Adipose tissue (tissue), 3 donors: ENCODE results near the gene TEX14. TPM values are rescaled to one million over a fixed set of nuclear protein-coding genes. Genes with fewer than 3 reads are reported as not detected.
"Not testable (repeated sequence)": the region's sequence is repeated elsewhere in the genome, so short reads cannot be mapped to it uniquely, and the experiment has no call there.

ENCODE experiments used
- H3K27ac ChIP-seq: one replicate; pipeline ENCODE4 v1.5.1; 2013; ENCODE audit warnings: low read depth, low read length
- WGBS, 3 donors: extraction: QIAGEN DNeasy Blood & Tissue Kit; methylation state at CpG; one replicate each; pipeline ENCODE4 v1.1.7; 2013; 5-methylcytosine and 5-hydroxymethylcytosine counted together
- polyA plus RNA-seq, 3 donors: library from polyadenylated mRNA; stranded (reverse); fragments of 200-250 nt; gene quantifications; one replicate each; pipeline ENCODE4 v1.2.3, GENCODE V29; 2013
- donor health status: healthy with polysubstance abuse.
- donor health status: Bipolar disorder and iron deficiency.
- donor health status: healthy.

Gene TEX14
- polyA plus RNA-seq, 3 donors = 0.05 to 0.28 TPM; not detected in 1

- H3K27ac ChIP-seq = no peak overlapping the region
- 89 to 94% (median 93%) methylated on average over 8 of the region's 8 CpGs for WGBS, 3 donors
Observed at GRCh38 chr17:58694302-58694701, 2.5 kb upstream of the TEX14 start.

DNA sequence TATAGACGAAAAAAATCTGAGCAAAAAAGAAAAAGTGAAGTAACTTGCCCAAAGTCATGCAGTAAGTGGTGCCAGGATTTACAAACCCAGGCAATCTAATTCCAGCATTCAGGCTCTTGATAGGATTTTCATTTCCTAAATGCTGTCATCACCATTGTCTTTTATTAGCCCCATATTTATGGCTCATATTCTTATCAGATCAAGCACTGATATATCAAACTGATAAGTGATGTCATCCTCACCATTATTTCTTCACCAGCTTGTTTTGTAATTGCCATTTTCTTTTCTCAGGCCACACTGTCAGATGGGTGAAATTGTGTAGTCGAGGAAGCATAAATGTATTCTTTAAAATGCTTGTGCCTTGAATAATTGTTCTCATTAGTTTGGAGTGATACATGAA lies 1.9 kb upstream of the TEX14 start:
- WGBS, 3 donors = 69 to 82% (median 70%) methylated on average over 2 of the region's 2 CpGs
- no peak overlapping the region for H3K27ac ChIP-seq

GRCh38 chr17:58693208-58693607 lies 1.4 kb upstream of the TEX14 start:
- H3K27ac ChIP-seq = no peak overlapping the region
- 65 to 71% (median 66%) methylated on average over 8 of the region's 8 CpGs for WGBS, 3 donors

GRCh38 chr17:58692239-58693055 lies 602 bp upstream of the TEX14 start, which contains the start of gene RAD51C:
Gene RAD51C, plus strand, starts transcription at chr17:58692602. Its CDS starts 42 bp downstream, at chr17:58692644.
- no peak within 1 kb of the TSS for H3K27ac ChIP-seq
- 11 to 13% (median 12%) methylated on average over 50 of the region's 50 CpGs for WGBS, 3 donors

- WGBS, 3 donors = 93 to 95% (median 93%) methylated on average over 7 of the region's 7 CpGs
- H3K27ac ChIP-seq = not testable (repeated sequence)
Observed at GRCh38 chr17:58690033-58690432, 1.8 kb downstream of the TEX14 start.

GRCh38 chr17:58688521-58688920 lies 3.3 kb downstream of the TEX14 start:
- 85 to 93% (median 88%) methylated on average over 2 of the region's 2 CpGs for WGBS, 3 donors
- no peak overlapping the region for H3K27ac ChIP-seq

GRCh38 chr17:58686980-58687379 lies 4.9 kb downstream of the TEX14 start:
- 49 to 74% (median 67%) methylated on average over 4 of the region's 4 CpGs for WGBS, 3 donors

GRCh38 chr17:58684462-58684861 lies 7.4 kb downstream of the TEX14 start:
- H3K27ac ChIP-seq = not testable (repeated sequence)
- WGBS, 3 donors = 90 to 93% (median 92%) methylated on average over 6 of the region's 6 CpGs

More at GRCh38 chr17:58686980-58687379, 4.9 kb downstream of the TEX14 start:
- H3K27ac ChIP-seq = no peak overlapping the region

DNA sequence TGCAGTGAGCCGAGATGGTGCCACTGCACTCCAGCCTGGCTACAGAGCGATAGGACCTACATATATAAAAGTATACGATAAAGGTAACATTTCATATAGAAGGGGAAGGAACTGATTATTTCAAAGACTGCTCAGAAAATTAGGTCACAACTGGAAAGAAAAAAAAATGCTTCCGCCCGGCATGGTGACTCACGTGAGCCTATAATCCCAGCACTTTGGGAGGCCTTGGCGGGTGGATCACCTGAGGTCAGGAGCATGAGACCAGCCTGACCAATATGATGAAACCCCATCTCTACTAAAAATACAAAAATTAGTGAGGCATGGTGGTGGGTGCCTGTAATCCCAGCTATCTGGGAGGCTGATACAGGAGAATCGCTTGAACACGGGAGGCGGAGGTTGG lies 7.8 kb downstream of the TEX14 start:
- no peak overlapping the region for H3K27ac ChIP-seq
- WGBS, 3 donors = 78 to 90% (median 89%) methylated on average over 10 of the region's 10 CpGs

DNA sequence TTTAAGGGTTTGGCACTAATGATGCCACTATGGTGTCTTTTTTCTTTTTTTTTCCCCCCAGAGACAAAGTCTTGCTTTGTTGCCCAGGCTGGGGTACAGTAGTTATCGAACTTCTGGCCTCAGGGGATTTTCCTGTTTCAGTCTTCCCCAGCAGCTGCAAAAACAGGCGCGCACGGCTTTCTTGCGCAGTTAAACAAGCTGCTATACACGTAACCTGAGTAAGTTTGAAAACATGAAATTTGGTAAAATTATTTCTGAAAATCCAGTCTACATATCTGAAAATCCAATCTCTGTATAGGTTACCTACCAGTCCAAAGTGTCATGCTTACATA lies 11.8 kb downstream of the TEX14 start:
- 75 to 90% (median 88%) methylated on average over 6 of the region's 6 CpGs for WGBS, 3 donors

GRCh38 chr17:58679263-58680037 lies 12.4 kb downstream of the TEX14 start:
- 49 to 54% (median 51%) methylated on average over 12 of the region's 12 CpGs for WGBS, 3 donors
- no peak overlapping the region for H3K27ac ChIP-seq

More for the DNA sequence above, 11.8 kb downstream of the TEX14 start:
- H3K27ac ChIP-seq = no peak overlapping the region

DNA sequence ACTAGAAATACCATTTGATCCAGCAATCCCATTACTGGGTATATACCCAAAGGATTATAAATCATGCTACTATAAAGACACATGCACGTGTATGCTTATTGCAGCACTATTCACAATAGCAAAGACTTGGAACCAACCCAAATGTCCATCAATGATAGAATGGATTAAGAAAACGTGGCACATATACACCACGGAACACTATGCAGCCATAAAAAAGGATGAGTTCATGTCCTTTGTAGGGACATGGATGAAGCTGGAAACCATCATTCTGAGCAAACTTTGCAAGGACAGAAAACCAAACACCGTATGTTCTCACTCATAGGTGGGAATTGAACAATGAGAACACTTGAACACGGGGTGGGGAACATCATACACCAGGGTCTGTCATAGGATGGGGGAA lies 13.6 kb downstream of the TEX14 start:
- not testable (repeated sequence) for H3K27ac ChIP-seq
- WGBS, 3 donors = 86 to 93% (median 89%) methylated on average over 5 of the region's 5 CpGs

GRCh38 chr17:58677194-58677880 lies 14.5 kb downstream of the TEX14 start:
- WGBS, 3 donors = 60 to 81% (median 62%) methylated on average over 4 of the region's 4 CpGs
- no peak overlapping the region for H3K27ac ChIP-seq

DNA sequence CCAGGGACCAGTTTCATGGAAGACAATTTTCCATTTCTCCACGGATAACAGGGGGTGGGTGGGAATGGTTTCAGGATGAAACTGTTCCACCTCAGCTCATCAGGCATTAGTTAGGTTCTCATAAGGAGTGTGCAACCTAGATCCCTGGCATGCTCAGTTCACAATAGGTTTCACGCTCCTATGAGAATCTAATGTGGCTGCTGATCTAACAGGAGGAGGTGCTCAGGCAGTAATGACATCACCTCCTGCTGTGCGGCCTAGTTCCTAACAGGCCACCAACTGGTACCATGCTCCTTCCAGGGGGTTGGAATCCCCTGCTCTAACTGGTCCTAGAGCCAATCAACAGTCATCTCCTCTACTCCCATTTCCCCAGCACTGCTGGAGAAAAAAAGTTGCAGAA lies 19.9 kb downstream of the TEX14 start:
- H3K27ac ChIP-seq = no peak overlapping the region
- WGBS, 3 donors = 84 to 89% (median 87%) methylated on average over 3 of the region's 3 CpGs

DNA sequence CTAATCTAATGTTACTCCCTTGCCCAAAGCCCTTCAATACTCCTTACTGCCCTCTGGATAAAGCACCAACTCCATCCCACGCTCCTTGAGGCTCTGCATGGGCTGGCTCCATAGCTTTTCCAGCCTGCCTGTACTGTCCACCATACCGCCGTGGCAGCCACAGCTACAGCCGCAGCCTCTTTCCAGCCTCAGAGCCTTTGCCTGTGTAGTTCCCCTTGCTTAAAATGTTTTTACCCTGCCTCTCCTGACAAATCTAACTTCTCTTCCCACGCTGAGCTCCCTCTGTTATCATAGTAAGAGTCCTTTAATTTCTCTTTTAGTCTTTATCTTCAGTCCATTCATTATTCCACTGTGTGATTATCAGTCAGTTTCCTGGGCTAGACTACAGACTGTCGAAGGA lies 22.0 kb downstream of the TEX14 start:
- WGBS, 3 donors = 49 to 65% (median 63%) methylated on average over 6 of the region's 6 CpGs
- no peak overlapping the region for H3K27ac ChIP-seq

DNA sequence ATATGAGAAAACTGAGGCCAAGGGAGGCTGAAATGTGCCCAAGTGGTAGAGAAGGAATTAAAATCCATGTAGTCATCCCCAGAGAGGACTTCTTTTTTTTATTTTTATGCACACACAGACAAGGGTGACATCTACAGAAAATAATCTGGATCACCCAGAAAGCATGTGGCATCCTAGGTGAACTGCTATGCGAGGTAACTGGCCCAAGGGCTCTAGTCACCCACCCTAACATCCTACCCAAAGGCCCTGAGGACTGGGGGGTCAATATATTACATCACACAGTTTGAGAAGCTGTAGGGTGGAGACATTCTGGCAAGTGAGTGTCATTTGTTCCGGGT lies 23.3 kb downstream of the TEX14 start:
- no peak overlapping the region for H3K27ac ChIP-seq
- 87 to 90% (median 87%) methylated on average over 2 of the region's 2 CpGs for whole genome bisulfite sequencing, 3 donors

DNA sequence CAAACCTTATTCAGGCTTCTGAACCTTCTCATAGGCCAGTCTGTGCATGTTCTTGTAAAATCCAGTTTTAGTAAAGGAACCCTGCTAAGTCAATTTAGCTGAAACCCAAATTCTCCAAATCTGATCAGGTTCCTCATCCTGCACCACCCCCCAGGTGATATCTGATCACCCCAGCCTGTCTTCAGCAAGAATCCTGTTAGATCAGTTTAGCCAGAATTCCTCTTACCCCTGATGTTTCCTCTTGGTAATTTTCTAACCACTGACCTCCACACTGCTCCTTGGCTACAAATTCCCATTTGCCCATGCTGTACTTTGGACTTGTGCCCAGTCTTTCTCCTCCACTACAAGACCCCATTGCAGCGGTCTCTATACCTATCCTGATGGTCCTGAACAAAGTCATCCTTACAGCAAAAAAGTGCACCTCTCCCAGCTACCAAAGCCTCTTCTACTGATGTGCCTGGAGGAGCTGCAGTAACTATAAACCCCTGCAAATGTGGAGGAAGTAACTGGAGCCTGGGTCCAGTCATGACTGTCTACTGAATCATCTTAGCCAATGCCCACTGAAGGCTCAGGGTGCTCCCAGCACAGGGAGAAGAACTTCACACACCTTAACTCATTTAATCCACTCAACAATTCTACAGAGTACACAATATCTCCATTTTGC lies 23.8 kb downstream of the TEX14 start:
- no peak overlapping the region for H3K27ac ChIP-seq
- 68 to 96% (median 76%) methylated on average over 1 of the region's 1 CpG for WGBS, 3 donors

DNA sequence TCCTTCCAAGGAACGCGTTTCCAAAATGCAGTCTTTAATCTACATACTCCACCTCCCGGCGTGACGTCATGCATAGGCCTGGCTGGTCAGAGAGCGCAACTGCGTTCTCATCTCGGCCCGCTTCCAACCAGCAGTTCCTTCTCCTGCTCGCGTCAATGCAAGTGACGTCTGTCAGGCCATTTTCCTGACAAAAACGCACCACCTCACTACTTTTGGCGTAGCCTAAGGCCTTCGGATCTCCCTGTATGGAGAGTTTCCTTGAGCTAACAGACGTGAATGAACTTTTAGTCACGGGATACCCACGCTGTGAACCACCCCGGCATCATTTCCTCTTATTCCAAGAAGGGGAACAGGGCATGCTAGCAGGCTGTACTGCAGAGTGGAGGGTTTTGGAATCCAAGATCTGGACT lies 25.0 kb downstream of the TEX14 start:
- 37 to 48% (median 39%) methylated on average over 19 of the region's 19 CpGs for WGBS, 3 donors

More for the DNA sequence above, 25.0 kb downstream of the TEX14 start:
- H3K27ac ChIP-seq = no peak overlapping the region
